ENCODE results near the gene C13orf46.
"Not testable (repeated sequence)": the region's sequence is repeated elsewhere in the genome, so short reads cannot be mapped to it uniquely, and the experiment has no call there.

C13orf46 gene

GRCh38 chr13:113992276-113993005, 18.6 kb upstream of the C13orf46 start:
- TF ChIP-seq GATA1 (IDR thresholded peaks at IDR 0.05; ENCODE audit: low read depth, low read length), result no peak
- TF ChIP-seq POLR2A (IDR thresholded peaks at IDR 0.05; ENCODE audit: low read length), result no peak
- DNase-seq, result no peak

DNA sequence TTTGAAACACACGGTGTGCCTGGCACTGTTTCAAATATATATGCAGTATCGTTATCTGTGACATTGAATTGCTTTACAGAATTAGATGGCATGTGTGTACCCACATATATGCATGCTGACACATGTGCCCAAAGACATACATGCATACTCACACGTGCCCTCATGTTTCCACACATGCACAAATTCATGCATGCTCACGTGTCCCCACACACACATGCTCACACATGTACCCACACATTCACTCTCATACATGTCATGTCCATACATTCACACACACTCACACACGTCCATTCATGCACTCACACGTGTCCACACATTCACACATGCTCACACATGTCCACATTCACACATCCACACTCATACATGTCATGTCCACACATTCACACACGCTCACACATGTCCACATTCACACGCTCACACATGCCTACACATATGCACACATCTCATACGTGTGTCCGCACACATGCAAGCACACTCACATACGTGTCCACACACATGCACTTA, 17.9 kb upstream of the C13orf46 start:
- no peak for DNase-seq
- no peak for TF ChIP-seq POLR2A (IDR thresholded peaks at IDR 0.05; ENCODE audit: low read length)

DNA sequence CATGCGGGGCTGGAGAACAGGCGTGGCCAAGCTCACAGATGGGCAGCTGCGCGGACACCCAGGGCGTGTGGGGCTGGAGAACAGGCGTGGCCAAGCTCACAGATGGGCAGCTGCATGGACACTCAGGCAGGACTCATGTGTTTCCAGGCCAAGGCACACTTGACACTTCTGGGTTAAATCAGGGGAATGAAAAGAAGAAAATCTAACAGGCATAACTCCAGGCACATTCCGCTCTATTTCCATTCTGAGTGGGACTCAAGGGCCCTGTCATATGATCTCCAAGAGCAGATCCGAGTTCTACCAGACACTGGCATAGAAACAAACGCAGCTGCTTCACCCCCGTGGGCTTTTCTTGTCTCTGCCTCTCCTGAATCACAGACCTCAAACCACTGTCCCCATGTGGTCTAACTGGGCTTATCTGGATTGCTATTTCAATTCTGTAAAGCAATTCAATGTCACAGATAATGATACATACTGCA, 17.4 kb upstream of the C13orf46 start:
- no peak for TF ChIP-seq GATA1 (IDR thresholded peaks at IDR 0.05; ENCODE audit: low read depth, low read length)
- TF ChIP-seq POLR2A (IDR thresholded peaks at IDR 0.05; ENCODE audit: low read length), result no peak
- no peak for DNase-seq

DNA sequence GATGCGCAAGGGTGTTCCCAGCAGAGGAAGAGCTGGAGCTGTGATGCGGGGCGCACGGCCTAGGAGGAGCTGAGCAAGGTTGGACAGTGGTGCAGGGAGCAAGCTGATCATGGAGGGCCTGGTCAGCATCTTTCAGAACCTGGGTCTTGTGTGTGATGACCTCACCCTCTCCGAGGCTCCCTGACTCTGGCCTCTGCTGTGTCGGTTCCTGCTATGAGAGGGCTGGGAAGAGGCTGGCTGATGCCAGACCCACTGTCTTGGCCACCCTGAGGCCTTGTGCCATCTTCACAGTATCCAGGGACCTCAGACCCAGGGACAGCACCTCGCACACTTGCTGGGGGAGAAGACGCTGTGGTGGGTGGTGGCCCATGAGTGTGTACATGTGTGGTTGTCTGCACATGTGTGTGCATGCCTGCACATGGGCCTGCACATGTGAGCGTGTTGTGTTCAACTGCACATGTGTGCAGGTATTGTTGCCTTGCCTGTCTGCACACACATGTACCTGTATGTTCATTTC, 16.5 kb upstream of the C13orf46 start:
- DNase-seq, result no peak
- TF ChIP-seq POLR2A (IDR thresholded peaks at IDR 0.05; ENCODE audit: low read length) (no peak), GATA1 (IDR thresholded peaks at IDR 0.05; ENCODE audit: low read depth, low read length) (no peak)

DNA sequence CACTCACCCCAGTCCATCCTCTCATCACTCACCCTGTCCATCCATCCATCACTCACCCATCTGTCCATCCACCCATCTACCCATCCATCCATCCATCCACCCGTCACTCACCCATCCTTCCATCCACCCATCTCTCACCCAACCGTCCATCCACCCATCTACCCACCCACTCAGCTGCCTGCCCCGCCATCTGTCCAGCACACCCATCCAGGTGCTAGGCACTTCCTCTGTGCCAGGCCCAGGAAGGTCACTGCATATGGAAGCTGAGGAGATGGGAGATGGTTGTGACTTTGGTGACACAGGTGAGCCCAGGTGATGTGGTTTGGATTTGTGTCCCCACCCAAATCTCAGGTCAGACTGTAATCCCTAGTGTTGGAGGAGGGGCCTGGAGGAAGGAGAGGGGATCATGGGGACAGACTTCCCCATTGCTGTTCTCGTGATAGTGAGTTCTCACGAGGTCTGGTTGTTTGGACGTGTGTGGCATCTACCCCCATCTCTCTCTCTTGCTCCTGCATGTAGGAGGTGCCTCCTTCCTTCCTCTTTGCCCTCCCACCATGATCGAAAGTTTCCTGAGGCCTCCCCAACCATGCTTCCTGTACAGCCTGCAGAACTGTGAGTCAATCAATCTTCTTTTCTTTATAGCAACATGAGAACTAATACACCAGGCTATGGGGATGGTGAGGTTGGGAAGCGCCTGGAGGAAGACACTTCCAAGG, 15.9 kb upstream of the C13orf46 start:
- DNase-seq, result no peak
- no peak for TF ChIP-seq POLR2A (IDR thresholded peaks at IDR 0.05; ENCODE audit: low read length)
- no peak for TF ChIP-seq GATA1 (IDR thresholded peaks at IDR 0.05; ENCODE audit: low read depth, low read length)

DNA sequence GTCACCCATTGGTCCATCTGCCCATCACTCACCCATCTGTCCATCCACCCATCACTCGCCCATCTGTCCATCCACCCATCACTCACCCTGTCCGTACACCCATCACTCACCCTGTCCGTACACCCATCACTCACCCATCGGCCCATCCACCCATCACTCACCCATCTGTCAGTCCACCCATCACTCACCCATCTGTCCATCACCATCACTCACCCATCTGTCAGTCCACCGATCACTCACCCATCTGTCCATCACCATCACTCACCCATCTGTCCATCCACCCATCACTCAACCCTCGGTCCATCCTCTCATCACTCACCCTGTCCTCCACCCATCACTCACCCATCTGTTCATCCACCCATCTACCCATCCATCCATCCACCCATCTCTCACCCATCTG, 15.0 kb upstream of the C13orf46 start:
- not testable (repeated sequence) for DNase-seq

- TF ChIP-seq GATA1 (IDR thresholded peaks at IDR 0.05; ENCODE audit: low read depth, low read length), result no peak
- no peak for TF ChIP-seq POLR2A (IDR thresholded peaks at IDR 0.05; ENCODE audit: low read length)
Measured at GRCh38 chr13:113982296-113982661, 8.4 kb upstream of the C13orf46 start.

GRCh38 chr13:113981611-113982295, 7.9 kb upstream of the C13orf46 start:
- TF ChIP-seq POLR2A (IDR thresholded peaks at IDR 0.05; ENCODE audit: low read length) (no peak), GATA1 (IDR thresholded peaks at IDR 0.05; ENCODE audit: low read depth, low read length) (no peak)
- no peak for DNase-seq

More at GRCh38 chr13:113982296-113982661, 8.4 kb upstream of the C13orf46 start:
- no peak for DNase-seq

DNA sequence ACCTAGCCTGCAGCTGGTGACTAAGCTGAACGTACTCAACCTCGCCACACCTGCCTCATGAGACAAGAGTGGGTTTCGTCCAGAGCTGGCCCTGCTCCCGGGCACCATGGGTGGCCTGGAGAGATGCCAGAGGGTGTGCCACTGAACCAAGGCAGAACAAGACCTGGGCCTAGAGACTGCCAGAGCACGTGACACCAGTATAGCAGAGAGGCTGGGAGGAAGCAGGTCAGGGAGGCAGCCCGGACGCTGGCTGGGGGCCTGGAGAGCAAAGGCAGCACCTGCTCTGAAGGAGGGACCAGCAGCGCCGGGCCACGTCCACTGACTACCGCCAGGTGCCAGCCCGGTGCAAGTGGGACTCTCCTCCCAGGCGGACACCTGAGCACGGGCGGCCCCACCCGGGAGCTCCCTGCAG, 7.3 kb upstream of the C13orf46 start:
- no peak for DNase-seq
- no peak for TF ChIP-seq GATA1 (IDR thresholded peaks at IDR 0.05; ENCODE audit: low read depth, low read length)
- no peak for TF ChIP-seq POLR2A (IDR thresholded peaks at IDR 0.05; ENCODE audit: low read length)

GRCh38 chr13:113980489-113981064, 6.7 kb upstream of the C13orf46 start:
- TF ChIP-seq GATA1 (IDR thresholded peaks at IDR 0.05; ENCODE audit: low read depth, low read length) (no peak), POLR2A (IDR thresholded peaks at IDR 0.05; ENCODE audit: low read length) (no peak)
- DNase-seq, result no peak

DNA sequence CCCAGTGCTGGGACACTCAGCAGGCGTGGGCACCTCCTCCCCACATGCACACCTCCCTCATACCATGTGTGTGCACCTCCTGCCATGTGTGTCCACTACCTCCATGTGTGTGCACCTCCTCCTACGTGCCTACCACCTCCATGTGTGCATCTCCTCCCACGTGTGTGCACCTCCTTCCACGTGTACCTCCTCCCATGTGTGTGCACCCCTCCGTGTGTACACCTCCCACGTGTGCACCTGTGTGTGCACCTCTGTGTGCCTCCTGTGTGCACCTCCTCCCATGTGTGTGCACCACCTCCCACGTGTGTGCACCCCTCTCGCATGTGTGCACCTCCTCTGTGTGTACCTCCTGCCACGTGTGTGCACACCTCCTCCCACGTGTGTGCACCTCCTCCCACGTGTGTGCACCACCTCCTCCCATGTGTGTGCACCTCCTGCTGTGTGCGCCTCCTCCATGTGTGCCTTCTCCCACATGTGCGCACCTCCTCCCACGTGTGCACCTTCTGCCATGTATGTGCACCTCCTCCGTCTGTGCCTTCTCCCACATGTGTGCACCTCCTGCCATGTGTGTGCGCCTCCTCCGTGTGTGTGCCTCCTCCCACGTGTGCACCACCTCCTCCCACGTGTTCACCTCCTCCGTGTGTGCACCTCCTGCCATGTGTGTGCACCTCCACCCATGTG, 6.1 kb upstream of the C13orf46 start:
- DNase-seq, result no peak
- no peak for TF ChIP-seq POLR2A (IDR thresholded peaks at IDR 0.05; ENCODE audit: low read length)
- TF ChIP-seq GATA1 (IDR thresholded peaks at IDR 0.05; ENCODE audit: low read depth, low read length), result no peak

DNA sequence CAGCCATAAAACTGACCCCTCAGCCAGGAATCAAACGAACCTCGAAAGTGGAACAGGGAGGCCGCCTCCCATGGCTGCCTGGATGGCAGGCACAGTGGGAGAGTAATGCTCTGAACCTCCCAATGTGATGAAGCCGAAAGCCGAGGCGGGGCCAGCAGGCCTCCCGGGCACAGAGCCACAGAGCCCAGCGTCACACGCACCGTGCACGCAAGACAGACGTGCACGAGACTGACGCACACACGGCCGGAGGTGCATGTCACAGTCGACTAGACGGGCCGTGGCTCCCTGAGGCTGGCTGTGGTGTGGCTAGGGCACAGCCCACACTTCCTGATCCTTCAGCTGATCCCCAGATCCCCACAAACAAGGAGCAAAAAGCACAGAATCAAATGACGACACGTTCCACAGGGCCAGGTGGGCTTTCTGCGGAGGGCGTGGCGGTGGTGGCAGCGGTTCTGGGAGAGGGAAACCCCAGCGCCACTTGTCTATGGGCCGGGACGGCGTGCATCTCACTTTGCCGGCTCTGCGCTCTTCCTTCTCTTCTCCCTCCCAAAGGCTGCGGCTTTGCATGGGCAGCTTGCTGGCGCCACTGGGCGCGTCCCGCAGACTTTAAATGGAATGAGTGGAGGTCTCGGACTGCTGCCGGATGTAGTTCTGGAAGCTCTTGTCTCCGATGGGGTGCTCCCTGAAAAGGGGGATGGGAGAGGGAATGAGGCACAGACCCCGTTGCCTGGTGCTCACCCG, 5.0 kb upstream of the C13orf46 start:
- no peak for TF ChIP-seq POLR2A (IDR thresholded peaks at IDR 0.05; ENCODE audit: low read length)
- TF ChIP-seq GATA1 (IDR thresholded peaks at IDR 0.05; ENCODE audit: low read depth, low read length), result no peak
- DNase-seq, result no peak

DNA sequence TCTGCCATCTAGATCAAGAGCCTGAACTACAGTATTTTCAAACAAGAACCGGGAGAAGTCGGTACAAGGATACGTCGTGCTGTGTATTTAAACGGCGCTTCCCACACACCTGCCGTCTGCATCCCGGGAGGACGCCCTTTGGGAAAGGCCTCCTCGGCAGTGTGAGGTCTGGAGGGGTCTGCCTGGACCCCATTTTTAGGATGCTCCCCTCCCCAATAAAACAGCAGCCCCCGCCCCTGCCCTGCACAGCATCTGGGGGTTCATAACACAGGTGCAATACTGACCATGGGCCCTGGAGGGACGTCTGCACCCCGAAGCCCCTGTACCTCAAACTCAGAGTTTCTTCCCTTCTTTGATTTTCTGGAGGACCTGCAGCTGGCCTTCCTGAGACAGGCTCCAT, 4.1 kb upstream of the C13orf46 start:
- TF ChIP-seq POLR2A (IDR thresholded peaks at IDR 0.05; ENCODE audit: low read length) (no peak), GATA1 (IDR thresholded peaks at IDR 0.05; ENCODE audit: low read depth, low read length) (no peak)
- DNase-seq, result no peak
